Hepatocyte (in vitro differentiated cells): ENCODE results near the gene MTG2.

Experiments
- CTCF ChIP-seq: fragments of 200-600 bp; sonication (generic); IDR thresholded peaks from 2 replicates; pipeline ENCODE4 v1.5.1; 2016; ENCODE audit warnings: antibody characterized with exemption, mild to moderate bottlenecking; ENCODE audit not compliant: poor library complexity
- EZH2 ChIP-seq: fragments of 200-600 bp; sonication (generic); IDR thresholded peaks from 2 replicates; pipeline ENCODE4 v1.6.1; 2016; ENCODE audit warnings: antibody characterized with exemption, mild to moderate bottlenecking, borderline replicate concordance

DNA sequence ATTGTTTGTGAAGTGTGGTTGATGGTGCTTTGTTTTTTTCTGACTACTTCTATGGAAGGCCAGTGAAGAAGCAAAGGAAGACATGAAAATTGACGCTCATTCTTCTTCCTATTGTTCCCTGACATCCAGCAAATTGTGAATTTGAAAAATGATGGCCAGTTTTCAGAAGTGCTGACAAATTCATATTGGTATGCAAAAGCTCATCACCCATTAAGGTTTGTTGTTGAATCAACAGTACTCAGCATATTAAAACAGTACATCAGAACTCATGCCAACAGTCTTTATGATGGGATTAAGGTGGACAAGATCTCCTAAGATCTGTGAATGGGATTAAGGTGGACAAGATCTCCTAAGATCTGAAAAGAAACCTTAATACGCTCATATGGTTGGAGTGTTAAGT lies 1.0 kb upstream of the MTG2 start:
- TF ChIP-seq CTCF (no peak), EZH2 (no peak)
